OCI-LY3 (cell line): ENCODE measurements around the gene ADGRG7.

Experiments
- EZH2phosphoT487 ChIP-seq: fragments of 200-600 bp; shearing (Covaris generic); IDR thresholded peaks from 2 replicates; pipeline ENCODE4 v1.6.1; 2018; ENCODE audit warnings: antibody characterized with exemption, mixed run types, low read depth
- TF ChIP-seq, protein P1 (sequence below): fragments of 200-600, 300-600 bp; sonication (generic); IDR thresholded peaks from 2 replicates; pipeline ENCODE4 v1.5.1; 2014; ENCODE audit warnings: antibody characterized with exemption, low read length, low read depth

GRCh38 chr3:100591411-100591810 is 18.0 kb upstream of the ADGRG7 start:
- TF ChIP-seq, protein P1, sequence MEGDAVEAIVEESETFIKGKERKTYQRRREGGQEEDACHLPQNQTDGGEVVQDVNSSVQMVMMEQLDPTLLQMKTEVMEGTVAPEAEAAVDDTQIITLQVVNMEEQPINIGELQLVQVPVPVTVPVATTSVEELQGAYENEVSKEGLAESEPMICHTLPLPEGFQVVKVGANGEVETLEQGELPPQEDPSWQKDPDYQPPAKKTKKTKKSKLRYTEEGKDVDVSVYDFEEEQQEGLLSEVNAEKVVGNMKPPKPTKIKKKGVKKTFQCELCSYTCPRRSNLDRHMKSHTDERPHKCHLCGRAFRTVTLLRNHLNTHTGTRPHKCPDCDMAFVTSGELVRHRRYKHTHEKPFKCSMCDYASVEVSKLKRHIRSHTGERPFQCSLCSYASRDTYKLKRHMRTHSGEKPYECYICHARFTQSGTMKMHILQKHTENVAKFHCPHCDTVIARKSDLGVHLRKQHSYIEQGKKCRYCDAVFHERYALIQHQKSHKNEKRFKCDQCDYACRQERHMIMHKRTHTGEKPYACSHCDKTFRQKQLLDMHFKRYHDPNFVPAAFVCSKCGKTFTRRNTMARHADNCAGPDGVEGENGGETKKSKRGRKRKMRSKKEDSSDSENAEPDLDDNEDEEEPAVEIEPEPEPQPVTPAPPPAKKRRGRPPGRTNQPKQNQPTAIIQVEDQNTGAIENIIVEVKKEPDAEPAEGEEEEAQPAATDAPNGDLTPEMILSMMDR = no peak
- TF ChIP-seq EZH2phosphoT487 = no peak
